H1 (cell line): Measurements from ENCODE around the gene ORMDL2. TPM values are rescaled to one million over a fixed set of nuclear protein-coding genes. Genes with fewer than 3 reads are reported as not detected.

Source experiments
- CTCF ChIA-PET: fragments of 300-600 bp; sonication (Branson Sonifier 250); formaldehyde crosslinking; loops from one replicate; lab custom pipeline; 2021; ENCODE audit not compliant: partially characterized antibody; lab: Charles Lee
- POLR2A ChIA-PET: fragments of 300-600 bp; sonication (Branson Sonifier 250); formaldehyde crosslinking; loops from one replicate; lab custom pipeline; 2021; ENCODE audit warnings: inconsistent platforms; ENCODE audit not compliant: partially characterized antibody; lab: Charles Lee
- DNase-seq, 2 experiments: peaks; one replicate each; pipeline versions ENCODE4 v3.0.0 to v3.0.0-alpha.2; 2010 to 2022; ENCODE audit warnings: low spot score in 2 of 2, low read depth in 1 of 2, mixed read lengths in 1 of 2
- FAIRE-seq: peaks from 2 replicates; lab custom pipeline; 2011; peaks lifted over from hg19 to GRCh38; lab: Jason Lieb, UNC
- H2AFZ ChIP-seq: 2 replicates; pipeline ENCODE4 v1.8.1; 2012; ENCODE audit warnings: low read length, inconsistent platforms
- H2AK5ac ChIP-seq: 2 replicates; pipeline ENCODE4 v1.6.1; 2013; ENCODE audit warnings: low read depth, low read length
- H2BK120ac ChIP-seq: replicated peaks from 2 replicates; pipeline ENCODE3; 2013; ENCODE audit warnings: low read depth, low read length, inconsistent platforms
- H2BK12ac ChIP-seq: 2 replicates; pipeline ENCODE4 v1.6.1; 2013; ENCODE audit warnings: low read depth, low read length
- H2BK15ac ChIP-seq: 2 replicates; pipeline ENCODE4 v1.6.1; 2013; ENCODE audit warnings: low read length
- H2BK20ac ChIP-seq: 2 replicates; pipeline ENCODE4 v1.6.1; 2013; ENCODE audit warnings: low read length
- H2BK5ac ChIP-seq: 2 replicates; pipeline ENCODE4 v1.6.1; 2013; ENCODE audit warnings: low read depth, low read length
- H3K14ac ChIP-seq: 2 replicates; pipeline ENCODE4 v1.6.1; 2013; ENCODE audit warnings: inconsistent platforms; ENCODE audit not compliant: insufficient read length
- H3K18ac ChIP-seq: 2 replicates; pipeline ENCODE4 v1.6.1; 2013; ENCODE audit warnings: low read length; ENCODE audit errors: extremely low read depth
- H3K23ac ChIP-seq: 2 replicates; pipeline ENCODE4 v1.6.1; 2013; ENCODE audit warnings: inconsistent platforms; ENCODE audit not compliant: insufficient read length
- H3K23me2 ChIP-seq: 2 replicates; pipeline ENCODE4 v1.6.1; 2013; ENCODE audit warnings: low read depth, low read length
- H3K27ac ChIP-seq: 2 replicates; pipeline ENCODE4 v1.6.1; 2011; ENCODE audit warnings: low read depth, low read length, inconsistent platforms
- H3K27me3 ChIP-seq, 4 experiments: replicated peaks in 1 of 4; 1 replicate in 1 of 4; 2 replicates in 3 of 4; pipeline versions ENCODE4 v1.6.1 to v1.8.1; 2011 to 2013; ENCODE audit warnings: low read length in 3 of 4, mild to moderate bottlenecking in 3 of 4, inconsistent platforms in 2 of 4, mixed read lengths in 2 of 4, moderate library complexity in 1 of 4; ENCODE audit not compliant: control insufficient read depth in 3 of 4, insufficient read depth in 3 of 4; ENCODE audit errors: extremely low read depth in 1 of 4
- H3K36me3 ChIP-seq, 4 experiments: 2 replicates each; pipeline versions ENCODE4 v1.6.1 to v1.8.1; 2011 to 2013; ENCODE audit warnings: mild to moderate bottlenecking in 4 of 4, low read length in 3 of 4, moderate library complexity in 2 of 4, control low read depth in 1 of 4, inconsistent platforms in 1 of 4; ENCODE audit not compliant: insufficient read depth in 4 of 4, control insufficient read depth in 2 of 4
- H3K4ac ChIP-seq: replicated peaks from 2 replicates; pipeline ENCODE3; 2013; ENCODE audit warnings: low read length, low read depth, mixed read lengths, inconsistent platforms; ENCODE audit not compliant: insufficient read length
- H3K4me1 ChIP-seq, 4 experiments: replicated peaks in 1 of 4; 1 replicate in 1 of 4; 2 replicates in 3 of 4; pipeline versions ENCODE4 v1.6.1 to v1.8.1; 2011 to 2013; ENCODE audit warnings: low read length in 3 of 4, inconsistent platforms in 2 of 4, mixed read lengths in 1 of 4; ENCODE audit not compliant: insufficient read depth in 4 of 4, control insufficient read depth in 3 of 4
- H3K4me2 ChIP-seq, 2 experiments: 2 replicates each; pipeline versions ENCODE4 v1.6.1 to v1.8.1; 2011 to 2013; ENCODE audit warnings: low read depth in 2 of 2, low read length in 2 of 2, control low read depth in 1 of 2, inconsistent platforms in 1 of 2, mild to moderate bottlenecking in 1 of 2; ENCODE audit not compliant: insufficient read depth in 1 of 2
- H3K4me3 ChIP-seq, 4 experiments: fragments of 200-600, 300-600 bp in 1 of 4; sonication (generic), shearing (Covaris generic), sonication (Bioruptor Twin) in 1 of 4; 2 replicates each; pipeline versions ENCODE4 v1.5.1 to v1.8.1; 2011 to 2016; ENCODE audit warnings: low read length in 4 of 4, low read depth in 3 of 4, control low read depth in 2 of 4, inconsistent platforms in 2 of 4, mild to moderate bottlenecking in 2 of 4, mixed read lengths in 1 of 4, moderate library complexity in 1 of 4; ENCODE audit not compliant: insufficient read depth in 2 of 4; ENCODE audit errors: extremely low read depth in 1 of 4
- H3K56ac ChIP-seq: replicated peaks from 2 replicates; pipeline ENCODE3; 2013; ENCODE audit warnings: low read depth, mild to moderate bottlenecking, mixed read lengths, low read length, inconsistent platforms; ENCODE audit not compliant: insufficient read length
- H3K79me1 ChIP-seq: 2 replicates; pipeline ENCODE4 v1.6.1; 2013; ENCODE audit warnings: low read depth, low read length, control low read depth
- H3K79me2 ChIP-seq, 2 experiments: 2 replicates each; pipeline versions ENCODE4 v1.6.1 to v1.8.1; 2012 to 2013; ENCODE audit warnings: low read length in 2 of 2, mild to moderate bottlenecking in 2 of 2, inconsistent platforms in 1 of 2; ENCODE audit not compliant: insufficient read depth in 2 of 2, control insufficient read depth in 1 of 2
- H3K9ac ChIP-seq, 4 experiments: replicated peaks in 1 of 4; 1 replicate in 1 of 4; 2 replicates in 3 of 4; pipeline versions ENCODE4 v1.6.1 to v1.8.1; 2011 to 2013; ENCODE audit warnings: low read depth in 3 of 4, low read length in 3 of 4, control low read depth in 2 of 4, mild to moderate bottlenecking in 2 of 4, moderate library complexity in 2 of 4, inconsistent platforms in 1 of 4; ENCODE audit errors: extremely low read depth in 1 of 4
- H3K9me3 ChIP-seq, 2 experiments: 2 replicates each; pipeline versions ENCODE4 v1.6.1 to v1.8.1; 2012 to 2013; ENCODE audit warnings: mild to moderate bottlenecking in 2 of 2, moderate library complexity in 2 of 2, control low read depth in 1 of 2, inconsistent platforms in 1 of 2, low read depth in 1 of 2, low read length in 1 of 2, mixed read lengths in 1 of 2; ENCODE audit not compliant: insufficient read depth in 2 of 2
- H4K20me1 ChIP-seq, 2 experiments: replicated peaks in 1 of 2; 2 replicates each; pipeline versions ENCODE3 to v1.8.1; 2011 to 2013; ENCODE audit warnings: inconsistent platforms in 2 of 2, low read length in 2 of 2, mild to moderate bottlenecking in 1 of 2; ENCODE audit not compliant: insufficient read depth in 2 of 2, control insufficient read depth in 1 of 2
- H4K5ac ChIP-seq: 2 replicates; pipeline ENCODE4 v1.6.1; 2013; ENCODE audit warnings: low read length, low read depth, mixed read lengths, inconsistent platforms; ENCODE audit not compliant: insufficient read length
- H4K8ac ChIP-seq: 2 replicates; pipeline ENCODE4 v1.8.0; 2013; ENCODE audit warnings: mild to moderate bottlenecking, moderate library complexity, low read length, inconsistent platforms; ENCODE audit not compliant: insufficient read depth; ENCODE audit errors: extremely low read depth
- H4K91ac ChIP-seq: replicated peaks from 2 replicates; pipeline ENCODE3; 2013; ENCODE audit warnings: low read length, mixed read lengths, inconsistent platforms; ENCODE audit not compliant: insufficient read length
- ASH2L ChIP-seq: fragments of 200-600, 300-600 bp; sonication (generic); IDR thresholded peaks from one replicate; pipeline ENCODE4 v1.7.1; 2017; ENCODE audit warnings: low read length
- CEBPB ChIP-seq: IDR thresholded peaks from 2 replicates; pipeline ENCODE4 v1.6.1; 2012; ENCODE audit warnings: low read depth, low read length
- CHD2 ChIP-seq: IDR thresholded peaks from 2 replicates; pipeline ENCODE4 v1.6.1; 2012; ENCODE audit warnings: low read length, improper control_type of control experiment
- CREB1 ChIP-seq: IDR thresholded peaks from 2 replicates; pipeline ENCODE4 v1.6.1; 2012; ENCODE audit warnings: inconsistent platforms
- CTBP2 ChIP-seq: IDR thresholded peaks from 2 replicates; pipeline ENCODE4 v1.7.0; 2011; ENCODE audit warnings: borderline replicate concordance, mild to moderate bottlenecking, moderate library complexity, mixed read lengths, low read length; ENCODE audit not compliant: insufficient read depth, insufficient read length
- EZH2 ChIP-seq: fragments of 200-600 bp; sonication (generic); IDR thresholded peaks from 2 replicates; pipeline ENCODE4 v1.7.1; 2012; ENCODE audit warnings: low read depth, mild to moderate bottlenecking, moderate library complexity, low read length, inconsistent platforms; ENCODE audit not compliant: severe bottlenecking
- GTF2F1 ChIP-seq: IDR thresholded peaks from 2 replicates; pipeline ENCODE4 v1.6.1; 2012; ENCODE audit warnings: low read depth, low read length, improper control_type of control experiment, borderline replicate concordance
- JUND ChIP-seq: IDR thresholded peaks from 2 replicates; pipeline ENCODE4 v1.6.1; 2011; ENCODE audit warnings: mild to moderate bottlenecking, improper control_type of control experiment, low read length
- KDM5A ChIP-seq: fragments of 200-600 bp; IDR thresholded peaks from 2 replicates; pipeline ENCODE4 v1.7.1; 2012; ENCODE audit warnings: mild to moderate bottlenecking, low read length, inconsistent platforms, mixed read lengths
- NRF1 ChIP-seq: IDR thresholded peaks from 2 replicates; pipeline ENCODE4 v1.6.1; 2011; ENCODE audit warnings: mild to moderate bottlenecking, low read depth, low read length, improper control_type of control experiment
- RBBP5 ChIP-seq: IDR thresholded peaks from 2 replicates; pipeline ENCODE4 v1.7.1; 2012; ENCODE audit warnings: low read depth, mild to moderate bottlenecking, inconsistent platforms, low read length, moderate library complexity, borderline replicate concordance
- RFX5 ChIP-seq: IDR thresholded peaks from 2 replicates; pipeline ENCODE4 v1.6.1; 2011; ENCODE audit warnings: low read depth, low read length, improper control_type of control experiment, borderline replicate concordance
- SP4 ChIP-seq: IDR thresholded peaks from 2 replicates; pipeline ENCODE4 v1.6.1; 2012; ENCODE audit warnings: low read length, inconsistent platforms
- SRF ChIP-seq: IDR thresholded peaks from 2 replicates; pipeline ENCODE4 v1.6.1; 2011; ENCODE audit warnings: mild to moderate bottlenecking, low read depth, low read length, moderate library complexity
- TEAD4 ChIP-seq: IDR thresholded peaks from 2 replicates; pipeline ENCODE4 v1.6.1; 2012; ENCODE audit warnings: low read depth, low read length, inconsistent platforms, mixed read lengths
- WGBS, 2 experiments: shearing (Covaris generic) in 1 of 2; methylation state at CpG; one replicate each; pipeline versions ENCODE4 v1.1.6 to v1.1.7; 2013 to 2015; ENCODE audit warnings: low lambda C conversion rate in 2 of 2, mixed read lengths in 2 of 2, inconsistent platforms in 1 of 2, low coverage in 1 of 2, missing lambda C conversion rate in 1 of 2; ENCODE audit not compliant: insufficient replicate concordance in 2 of 2, insufficient coverage in 1 of 2, insufficient read length in 1 of 2; ENCODE audit errors: extremely low coverage in 1 of 2, missing lambda C conversion rate in 1 of 2; 5-methylcytosine and 5-hydroxymethylcytosine counted together
- polyA plus RNA-seq, 7 experiments: library from polyadenylated mRNA; depleted of rRNA in 3 of 7; stranded (reverse) in 5 of 7; unstranded in 2 of 7; fragments of >200 nt in 5 of 7; fragments of 200-250 nt in 2 of 7; gene quantifications; 1 replicate in 5 of 7; 2 replicates in 1 of 7; 4 replicates in 1 of 7; pipeline versions ENCODE4 v1.2.1 to v1.2.3, GENCODE V29; 2011 to 2013; ENCODE audit warnings: missing spikeins in 2 of 7, mixed read lengths in 2 of 7
- total RNA-seq: library from RNA; stranded (reverse); fragmentation: NEBNext Ultra II Directional; extraction: Animal tissue kit (Norgen Biotek cat#: 25700); gene quantifications from 2 replicates; pipeline ENCODE4 v1.2.1, GENCODE V29; 2021
- TF ChIP-seq, protein P1 (sequence below): IDR thresholded peaks from 2 replicates; pipeline ENCODE4 v1.6.1; 2012; ENCODE audit warnings: inconsistent platforms

The ORMDL2 gene
- total and polyA plus RNA-seq, 2 of the 8 experiments (the other 6 are each of a cell fraction or from before 2014, with no cell fraction given): 39.0 to 65.6 TPM

- CTCF ChIA-PET: interaction anchor here (0.5 kb wide), 1 partner anchor 21 kb away, joined by 3 read pairs; the partner anchor contains the start of gene DNAJC14
- Histone ChIP-seq H3K18ac (no peak overlapping the region), H3K4me3 (no peak overlapping the region), H3K36me3 (no peaks in the 10 kb centered on the region), H4K5ac (no peak overlapping the region), H2AK5ac (no peak overlapping the region), H3K23me2 (no peaks in the 10 kb centered on the region), H4K8ac (no peak overlapping the region), H3K56ac (no peak overlapping the region), H3K4ac (no peak overlapping the region), H3K27me3 (no peaks in the 10 kb centered on the region), H2BK120ac (no peak overlapping the region), H3K4me1 (no peaks in the 10 kb centered on the region; a peak in 1 of 7 replicates), H2BK15ac (no peak overlapping the region), H4K20me1 (no peaks in the 10 kb centered on the region), H2AFZ (peak overlapping the region; percentile 2; the same call in 1 of the 2 replicates), H3K23ac (no peak overlapping the region), H2BK12ac (no peak overlapping the region), H2BK5ac (no peak overlapping the region), H3K79me2 (no peaks in the 10 kb centered on the region), H2BK20ac (no peak overlapping the region), H3K14ac (no peak overlapping the region), H3K9me3 (no peaks in the 10 kb centered on the region), H3K27ac (no peak overlapping the region), H3K9ac (no peak overlapping the region), H4K91ac (no peak overlapping the region), H3K79me1 (no peaks in the 10 kb centered on the region), H3K4me2 (no peak overlapping the region)
- FAIRE-seq (no peak), DNase-seq (no peak)
- POLR2A ChIA-PET: interaction anchor here (0.6 to 1.3 kb wide), 3 partner anchors 17 to 21 kb away, joined by 3 read pairs; no protein-coding TSS in a partner anchor
- 75% methylated on average over 1 of the region's 1 CpG; no CpG with 5 or more reads in 1 of the 2 experiments for WGBS, 2 experiments
- no peak for TF ChIP-seq TEAD4
- no peak for TF ChIP-seq JUND
- TF ChIP-seq CEBPB: no peak
- no peak for TF ChIP-seq NRF1
- TF ChIP-seq CTBP2: no peak
- no peak for TF ChIP-seq KDM5A
- TF ChIP-seq ASH2L: no peak
- TF ChIP-seq CREB1: no peak
- TF ChIP-seq RFX5: no peak
- TF ChIP-seq CHD2: no peak
- TF ChIP-seq, protein P1, sequence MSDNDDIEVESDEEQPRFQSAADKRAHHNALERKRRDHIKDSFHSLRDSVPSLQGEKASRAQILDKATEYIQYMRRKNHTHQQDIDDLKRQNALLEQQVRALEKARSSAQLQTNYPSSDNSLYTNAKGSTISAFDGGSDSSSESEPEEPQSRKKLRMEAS: no peak
- TF ChIP-seq EZH2: no peak
- TF ChIP-seq GTF2F1: no peak
- no peak for TF ChIP-seq RBBP5
- TF ChIP-seq SRF: no peak
- no peak for TF ChIP-seq SP4
Observed at GRCh38 chr12:55850401-55850800, 32.6 kb downstream of the ORMDL2 start.
